ENCODE results near the gene PGPEP1. TPM values are rescaled to one million over a fixed set of nuclear protein-coding genes. Genes with fewer than 3 reads are reported as not detected.

The PGPEP1 gene
- total and polyA plus RNA-seq, 10 of the 15 experiments (the other 5 are each of a cell fraction or from before 2014, with no cell fraction given): 13.8 to 39.4 (median 17.0) TPM

DNA sequence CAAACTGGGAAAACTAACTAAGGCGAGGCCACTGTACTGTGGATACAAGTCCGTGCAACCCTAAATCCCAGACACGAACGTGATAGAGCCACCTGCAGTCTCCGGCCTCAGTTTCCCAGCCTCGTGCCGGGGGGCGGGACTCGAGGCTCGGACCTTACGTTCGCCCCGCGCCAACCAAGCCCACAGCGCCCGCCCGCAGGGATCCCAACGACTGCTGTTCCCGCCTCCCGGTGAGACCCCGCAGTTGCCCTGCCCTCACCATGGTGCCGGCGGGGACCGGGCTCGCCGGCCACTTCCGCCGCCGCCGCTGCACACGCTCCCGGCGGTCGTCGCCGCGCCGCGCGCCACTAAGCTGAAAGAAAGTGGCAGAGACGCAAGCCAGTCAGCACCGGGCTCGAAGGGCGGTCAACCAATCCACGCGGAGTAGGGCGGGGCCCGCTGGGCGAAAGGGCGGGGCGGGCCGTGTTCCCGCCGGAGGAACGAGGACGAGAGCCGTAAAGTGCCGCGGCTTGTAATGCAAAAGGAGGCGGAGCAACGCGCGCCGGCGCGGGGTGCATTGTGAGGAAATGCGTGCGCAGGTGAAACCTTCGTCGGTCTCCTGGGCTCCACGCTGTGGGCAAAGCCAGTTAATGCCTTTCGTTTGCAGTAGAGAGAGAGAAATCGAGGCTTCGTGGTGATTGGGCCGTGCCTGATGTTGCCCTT is 17.5 kb upstream of the PGPEP1 start, which contains the start of gene LSM4 (continued):
- TF ChIP-seq, protein P1, sequence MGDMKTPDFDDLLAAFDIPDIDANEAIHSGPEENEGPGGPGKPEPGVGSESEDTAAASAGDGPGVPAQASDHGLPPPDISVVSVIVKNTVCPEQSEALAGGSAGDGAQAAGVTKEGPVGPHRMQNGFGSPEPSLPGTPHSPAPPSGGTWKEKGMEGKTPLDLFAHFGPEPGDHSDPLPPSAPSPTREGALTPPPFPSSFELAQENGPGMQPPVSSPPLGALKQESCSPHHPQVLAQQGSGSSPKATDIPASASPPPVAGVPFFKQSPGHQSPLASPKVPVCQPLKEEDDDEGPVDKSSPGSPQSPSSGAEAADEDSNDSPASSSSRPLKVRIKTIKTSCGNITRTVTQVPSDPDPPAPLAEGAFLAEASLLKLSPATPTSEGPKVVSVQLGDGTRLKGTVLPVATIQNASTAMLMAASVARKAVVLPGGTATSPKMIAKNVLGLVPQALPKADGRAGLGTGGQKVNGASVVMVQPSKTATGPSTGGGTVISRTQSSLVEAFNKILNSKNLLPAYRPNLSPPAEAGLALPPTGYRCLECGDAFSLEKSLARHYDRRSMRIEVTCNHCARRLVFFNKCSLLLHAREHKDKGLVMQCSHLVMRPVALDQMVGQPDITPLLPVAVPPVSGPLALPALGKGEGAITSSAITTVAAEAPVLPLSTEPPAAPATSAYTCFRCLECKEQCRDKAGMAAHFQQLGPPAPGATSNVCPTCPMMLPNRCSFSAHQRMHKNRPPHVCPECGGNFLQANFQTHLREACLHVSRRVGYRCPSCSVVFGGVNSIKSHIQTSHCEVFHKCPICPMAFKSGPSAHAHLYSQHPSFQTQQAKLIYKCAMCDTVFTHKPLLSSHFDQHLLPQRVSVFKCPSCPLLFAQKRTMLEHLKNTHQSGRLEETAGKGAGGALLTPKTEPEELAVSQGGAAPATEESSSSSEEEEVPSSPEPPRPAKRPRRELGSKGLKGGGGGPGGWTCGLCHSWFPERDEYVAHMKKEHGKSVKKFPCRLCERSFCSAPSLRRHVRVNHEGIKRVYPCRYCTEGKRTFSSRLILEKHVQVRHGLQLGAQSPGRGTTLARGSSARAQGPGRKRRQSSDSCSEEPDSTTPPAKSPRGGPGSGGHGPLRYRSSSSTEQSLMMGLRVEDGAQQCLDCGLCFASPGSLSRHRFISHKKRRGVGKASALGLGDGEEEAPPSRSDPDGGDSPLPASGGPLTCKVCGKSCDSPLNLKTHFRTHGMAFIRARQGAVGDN (IDR thresholded peaks at IDR 0.05): peak; percentile 66
- TF ChIP-seq TCF3 (IDR thresholded peaks at IDR 0.05; ENCODE audit: borderline replicate concordance, insufficient read depth, low read depth, low read length) (peak; percentile 61; the same call in 1 of the 2 replicates), NBN (IDR thresholded peaks at IDR 0.05) (peak; percentile 22; the same call in 1 of the 2 replicates), BCL11A (IDR thresholded peaks at IDR 0.05; ENCODE audit: low read depth, low read length) (no peak), IKZF2 (IDR thresholded peaks at IDR 0.05) (no peak), GABPA (IDR thresholded peaks at IDR 0.05; ENCODE audit: low read depth) (0 out of 2 replicates have a peak, but pooled peaks have one; percentile 28), CBFB (IDR thresholded peaks at IDR 0.05; ENCODE audit: low read depth) (0 out of 2 replicates have a peak, but pooled peaks have one; percentile 3), CREB1 (IDR thresholded peaks at IDR 0.05; ENCODE audit: low read depth) (peak; percentile 77), SIN3A (IDR thresholded peaks at IDR 0.05; ENCODE audit: low read depth, low read length) (peak; percentile 85), NFYB (IDR thresholded peaks at IDR 0.05; ENCODE audit: insufficient read depth, low read depth, low read length) (peak; percentile 91), EGR1 (IDR thresholded peaks at IDR 0.05; ENCODE audit: borderline replicate concordance in 1 of 2, low read depth in 2 of 2, low read length in 2 of 2) (no peak), NR2C1 (IDR thresholded peaks at IDR 0.05) (peak; percentile 37), POLR2AphosphoS2 (IDR thresholded peaks at IDR 0.05; ENCODE audit: low read depth, low read length) (no peak), MTA2 (IDR thresholded peaks at IDR 0.05; ENCODE audit: low read depth) (no peak), IKZF1 (conservative IDR thresholded peaks at IDR 0.05) (peak; percentile 49; the same call in 1 of the 2 replicates), ZNF24 (IDR thresholded peaks at IDR 0.05) (no peak), POLR2A (IDR thresholded peaks at IDR 0.05; ENCODE audit: low read depth, low read length) (peak; percentile 94), BHLHE40 (IDR thresholded peaks at IDR 0.05; ENCODE audit: borderline replicate concordance in 1 of 2, low read depth in 2 of 2, low read length in 1 of 2) (peak in 1 of 2 experiments; percentile 79; a peak in 2 of 4 replicates)
- TF ChIP-seq, protein P2, sequence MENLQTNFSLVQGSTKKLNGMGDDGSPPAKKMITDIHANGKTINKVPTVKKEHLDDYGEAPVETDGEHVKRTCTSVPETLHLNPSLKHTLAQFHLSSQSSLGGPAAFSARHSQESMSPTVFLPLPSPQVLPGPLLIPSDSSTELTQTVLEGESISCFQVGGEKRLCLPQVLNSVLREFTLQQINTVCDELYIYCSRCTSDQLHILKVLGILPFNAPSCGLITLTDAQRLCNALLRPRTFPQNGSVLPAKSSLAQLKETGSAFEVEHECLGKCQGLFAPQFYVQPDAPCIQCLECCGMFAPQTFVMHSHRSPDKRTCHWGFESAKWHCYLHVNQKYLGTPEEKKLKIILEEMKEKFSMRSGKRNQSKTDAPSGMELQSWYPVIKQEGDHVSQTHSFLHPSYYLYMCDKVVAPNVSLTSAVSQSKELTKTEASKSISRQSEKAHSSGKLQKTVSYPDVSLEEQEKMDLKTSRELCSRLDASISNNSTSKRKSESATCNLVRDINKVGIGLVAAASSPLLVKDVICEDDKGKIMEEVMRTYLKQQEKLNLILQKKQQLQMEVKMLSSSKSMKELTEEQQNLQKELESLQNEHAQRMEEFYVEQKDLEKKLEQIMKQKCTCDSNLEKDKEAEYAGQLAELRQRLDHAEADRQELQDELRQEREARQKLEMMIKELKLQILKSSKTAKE (IDR thresholded peaks at IDR 0.05; ENCODE audit: low read depth, poor library complexity, severe bottlenecking): no peak
- TF ChIP-seq, protein P3, sequence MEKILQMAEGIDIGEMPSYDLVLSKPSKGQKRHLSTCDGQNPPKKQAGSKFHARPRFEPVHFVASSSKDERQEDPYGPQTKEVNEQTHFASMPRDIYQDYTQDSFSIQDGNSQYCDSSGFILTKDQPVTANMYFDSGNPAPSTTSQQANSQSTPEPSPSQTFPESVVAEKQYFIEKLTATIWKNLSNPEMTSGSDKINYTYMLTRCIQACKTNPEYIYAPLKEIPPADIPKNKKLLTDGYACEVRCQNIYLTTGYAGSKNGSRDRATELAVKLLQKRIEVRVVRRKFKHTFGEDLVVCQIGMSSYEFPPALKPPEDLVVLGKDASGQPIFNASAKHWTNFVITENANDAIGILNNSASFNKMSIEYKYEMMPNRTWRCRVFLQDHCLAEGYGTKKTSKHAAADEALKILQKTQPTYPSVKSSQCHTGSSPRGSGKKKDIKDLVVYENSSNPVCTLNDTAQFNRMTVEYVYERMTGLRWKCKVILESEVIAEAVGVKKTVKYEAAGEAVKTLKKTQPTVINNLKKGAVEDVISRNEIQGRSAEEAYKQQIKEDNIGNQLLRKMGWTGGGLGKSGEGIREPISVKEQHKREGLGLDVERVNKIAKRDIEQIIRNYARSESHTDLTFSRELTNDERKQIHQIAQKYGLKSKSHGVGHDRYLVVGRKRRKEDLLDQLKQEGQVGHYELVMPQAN (conservative IDR thresholded peaks at IDR 0.05): peak; percentile 95
- TF ChIP-seq, protein P4, sequence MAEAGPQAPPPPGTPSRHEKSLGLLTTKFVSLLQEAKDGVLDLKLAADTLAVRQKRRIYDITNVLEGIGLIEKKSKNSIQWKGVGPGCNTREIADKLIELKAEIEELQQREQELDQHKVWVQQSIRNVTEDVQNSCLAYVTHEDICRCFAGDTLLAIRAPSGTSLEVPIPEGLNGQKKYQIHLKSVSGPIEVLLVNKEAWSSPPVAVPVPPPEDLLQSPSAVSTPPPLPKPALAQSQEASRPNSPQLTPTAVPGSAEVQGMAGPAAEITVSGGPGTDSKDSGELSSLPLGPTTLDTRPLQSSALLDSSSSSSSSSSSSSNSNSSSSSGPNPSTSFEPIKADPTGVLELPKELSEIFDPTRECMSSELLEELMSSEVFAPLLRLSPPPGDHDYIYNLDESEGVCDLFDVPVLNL (IDR thresholded peaks at IDR 0.05; ENCODE audit: low read depth, low read length): peak; percentile 85
